PC-3 (cell line): ENCODE results near the gene TEKTIP1. TPM values are rescaled to one million over a fixed set of nuclear protein-coding genes. Genes with fewer than 3 reads are reported as not detected.

Experiments
- ATAC-seq: fragments of 200-7000 bp; cut with Tn5 transposase; 2 replicates; pipeline ENCODE4 v1.9.1; 2020; ENCODE audit warnings: mild to moderate bottlenecking, moderate library complexity
- BruUV-seq: library from RNA; stranded (reverse); fragments of 400-500 nt; replicated peaks from 2 replicates; lab custom pipeline; 2021; lab: Mats Ljungman, UMichigan
- CTCF ChIA-PET: fragments of 300-600 bp; sonication (Branson Sonifier 250); formaldehyde crosslinking; loops from one replicate; lab custom pipeline; 2022; ENCODE audit warnings: antibody characterized with exemption; lab: Charles Lee
- POLR2A ChIA-PET: fragments of 300-600 bp; sonication (Branson Sonifier 250); formaldehyde crosslinking; loops from one replicate; lab custom pipeline; 2022; ENCODE audit warnings: antibody characterized with exemption; ENCODE audit not compliant: unreplicated experiment; lab: Charles Lee
- DNase-seq: peaks from one replicate; pipeline ENCODE4 v3.0.0-alpha.2; 2015
- H2AFZ ChIP-seq: fragments of 300-600 bp; sonication (generic); 2 replicates; pipeline ENCODE4 v1.6.0; 2016; ENCODE audit warnings: antibody characterized with exemption, low read length
- H3F3A ChIP-seq: fragments of 300-600 bp; sonication (generic); one replicate; pipeline ENCODE4 v1.6.0; 2017; ENCODE audit warnings: antibody characterized with exemption, low read length, control low read depth, mild to moderate bottlenecking; ENCODE audit not compliant: unreplicated experiment
- H3K27ac ChIP-seq: fragments of 300-600 bp; sonication (generic); 2 replicates; pipeline ENCODE4 v1.5.1; 2016; ENCODE audit warnings: mild to moderate bottlenecking, low read length
- H3K27me3 ChIP-seq: fragments of 300-600 bp; sonication (generic); 2 replicates; pipeline ENCODE4 v1.6.1; 2016; ENCODE audit warnings: low read length, mixed read lengths
- H3K36me3 ChIP-seq: fragments of 300-600 bp; sonication (generic); 2 replicates; pipeline ENCODE4 v1.6.1; 2016; ENCODE audit warnings: low read depth, mixed run types, low read length, mixed read lengths
- H3K4me1 ChIP-seq: fragments of 300-600 bp; sonication (generic); 2 replicates; pipeline ENCODE4 v1.5.1; 2016; ENCODE audit warnings: low read length; ENCODE audit not compliant: insufficient read depth
- H3K4me2 ChIP-seq: fragments of 300-600 bp; sonication (generic); 2 replicates; pipeline ENCODE4 v1.6.0; 2016; ENCODE audit warnings: low read length
- H3K4me3 ChIP-seq: fragments of 300-600 bp; sonication (generic); 2 replicates; pipeline ENCODE4 v1.5.1; 2016; ENCODE audit warnings: mild to moderate bottlenecking, low read length, mixed read lengths
- H3K79me2 ChIP-seq: fragments of 300-600 bp; sonication (generic); 2 replicates; pipeline ENCODE4 v1.6.1; 2017; ENCODE audit warnings: low read length, mixed read lengths
- H3K9ac ChIP-seq: fragments of 300-600 bp; sonication (generic); 2 replicates; pipeline ENCODE4 v1.6.0; 2016; ENCODE audit warnings: mild to moderate bottlenecking, low read length
- H3K9me2 ChIP-seq: fragments of 300-600 bp; sonication (generic); replicated peaks from 2 replicates; pipeline ENCODE4 v1.6.1; 2016; ENCODE audit warnings: mixed run types, low read length, mixed read lengths
- H3K9me3 ChIP-seq: fragments of 300-600 bp; sonication (generic); 2 replicates; pipeline ENCODE4 v1.6.1; 2016; ENCODE audit warnings: low read length, mixed read lengths
- H4K20me1 ChIP-seq: fragments of 300-600 bp; sonication (generic); 2 replicates; pipeline ENCODE4 v1.6.1; 2016; ENCODE audit warnings: low read length, mixed read lengths
- EZH2 ChIP-seq: fragments of 300-600 bp; sonication (generic); IDR thresholded peaks from one replicate; pipeline ENCODE4 v1.6.1; 2017; ENCODE audit warnings: antibody characterized with exemption, mild to moderate bottlenecking, low read length; ENCODE audit not compliant: unreplicated experiment
- EZH2phosphoT487 ChIP-seq: fragments of 300-600 bp; sonication (generic); IDR thresholded peaks from 2 replicates; pipeline ENCODE4 v1.6.1; 2018; ENCODE audit warnings: mild to moderate bottlenecking, antibody characterized with exemption, low read length, borderline replicate concordance
- intact Hi-C: fragments of 100-400 bp; cut with micrococcal nuclease; formaldehyde crosslinking; loops from 2 replicates; pipeline ENCODE4 v1.9.0; 2023
- total RNA-seq: library from RNA; depleted of rRNA; stranded (reverse); fragments of >200 nt; gene quantifications from 2 replicates; pipeline ENCODE4 v1.2.3, GENCODE V29; 2014
- TF ChIP-seq, protein P1 (sequence below): fragments of 300-600 bp; sonication (generic); conservative IDR thresholded peaks from 2 replicates; pipeline ENCODE4 v1.5.1; 2017; ENCODE audit warnings: antibody characterized with exemption, low read depth, mild to moderate bottlenecking, low read length

Gene TEKTIP1
- total RNA-seq, 1 experiment from 2014 or later, result not detected

DNA sequence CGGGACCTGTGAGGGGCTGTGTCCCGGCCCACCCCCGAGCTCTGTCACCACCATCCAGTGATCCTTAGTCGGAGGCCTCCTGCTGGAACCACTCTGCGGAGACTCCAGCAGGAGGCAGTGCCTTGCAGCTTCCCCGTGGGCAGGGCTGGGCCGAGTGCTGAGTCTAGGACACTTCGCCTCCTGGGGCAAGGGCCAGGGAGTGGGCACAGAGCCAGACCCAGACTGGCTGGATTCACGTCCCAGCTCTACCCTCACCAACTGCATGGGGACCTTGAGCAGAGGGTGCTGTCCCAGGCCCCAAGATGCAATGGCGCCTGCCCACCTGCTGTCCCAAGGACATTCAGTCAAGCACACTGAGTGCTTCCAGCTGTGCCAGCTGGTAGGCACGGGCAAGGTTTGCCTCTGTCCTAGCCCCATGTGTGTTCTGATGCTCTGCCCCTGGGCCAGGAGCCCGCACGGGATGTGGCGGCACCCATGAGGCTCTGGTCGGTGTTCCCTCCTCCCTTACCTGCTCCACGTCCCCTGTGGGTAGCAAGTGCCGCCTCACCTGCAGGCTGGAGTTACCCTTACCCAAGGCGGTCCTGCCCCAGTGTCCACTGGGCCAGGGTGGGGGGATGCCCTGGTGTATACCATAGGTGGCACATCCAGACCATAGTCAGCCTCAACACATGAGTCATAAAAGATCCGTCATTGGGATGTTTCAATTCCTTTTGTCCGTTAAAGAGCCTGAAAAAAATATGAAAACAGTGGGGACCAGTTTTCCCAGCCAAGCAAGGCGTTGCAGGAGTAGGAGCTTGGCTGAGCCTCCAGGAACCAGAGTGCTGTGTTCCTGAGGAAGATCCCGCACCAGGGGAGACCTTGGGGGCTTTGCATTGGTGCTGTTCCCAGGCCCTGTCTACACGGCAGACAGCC, 25.5 kb upstream of the TEKTIP1 start:
- Histone ChIP-seq H3K36me3 (no peaks in the 10 kb centered on the region; the same call in 1 of the 2 replicates), H3K79me2 (peaks cover 100% of the 10 kb centered on the region), H3K9me3 (no peaks in the 10 kb centered on the region), H3K27ac (no peak overlapping the region), H2AFZ (no peak overlapping the region), H3K9me2 (no peaks in the 10 kb centered on the region), H3K4me3 (no peak overlapping the region), H3K27me3 (no peaks in the 10 kb centered on the region), H3K9ac (no peak overlapping the region), H4K20me1 (peaks cover 36% of the 10 kb centered on the region; the same call in 1 of the 2 replicates), H3K4me2 (no peak overlapping the region), H3F3A (no peaks in the 10 kb centered on the region), H3K4me1 (peaks cover 17% of the 10 kb centered on the region)
- DNase-seq (no peak), ATAC-seq (no peak)
- BruUV-seq, result no TSS peak
- POLR2A ChIA-PET, result no interaction called here
- TF ChIP-seq EZH2phosphoT487 (no peak), EZH2 (no peak)
- TF ChIP-seq, protein P1, sequence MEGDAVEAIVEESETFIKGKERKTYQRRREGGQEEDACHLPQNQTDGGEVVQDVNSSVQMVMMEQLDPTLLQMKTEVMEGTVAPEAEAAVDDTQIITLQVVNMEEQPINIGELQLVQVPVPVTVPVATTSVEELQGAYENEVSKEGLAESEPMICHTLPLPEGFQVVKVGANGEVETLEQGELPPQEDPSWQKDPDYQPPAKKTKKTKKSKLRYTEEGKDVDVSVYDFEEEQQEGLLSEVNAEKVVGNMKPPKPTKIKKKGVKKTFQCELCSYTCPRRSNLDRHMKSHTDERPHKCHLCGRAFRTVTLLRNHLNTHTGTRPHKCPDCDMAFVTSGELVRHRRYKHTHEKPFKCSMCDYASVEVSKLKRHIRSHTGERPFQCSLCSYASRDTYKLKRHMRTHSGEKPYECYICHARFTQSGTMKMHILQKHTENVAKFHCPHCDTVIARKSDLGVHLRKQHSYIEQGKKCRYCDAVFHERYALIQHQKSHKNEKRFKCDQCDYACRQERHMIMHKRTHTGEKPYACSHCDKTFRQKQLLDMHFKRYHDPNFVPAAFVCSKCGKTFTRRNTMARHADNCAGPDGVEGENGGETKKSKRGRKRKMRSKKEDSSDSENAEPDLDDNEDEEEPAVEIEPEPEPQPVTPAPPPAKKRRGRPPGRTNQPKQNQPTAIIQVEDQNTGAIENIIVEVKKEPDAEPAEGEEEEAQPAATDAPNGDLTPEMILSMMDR, result no peak
- CTCF ChIA-PET, result no interaction called here
- intact Hi-C loops, result no loop called here

DNA sequence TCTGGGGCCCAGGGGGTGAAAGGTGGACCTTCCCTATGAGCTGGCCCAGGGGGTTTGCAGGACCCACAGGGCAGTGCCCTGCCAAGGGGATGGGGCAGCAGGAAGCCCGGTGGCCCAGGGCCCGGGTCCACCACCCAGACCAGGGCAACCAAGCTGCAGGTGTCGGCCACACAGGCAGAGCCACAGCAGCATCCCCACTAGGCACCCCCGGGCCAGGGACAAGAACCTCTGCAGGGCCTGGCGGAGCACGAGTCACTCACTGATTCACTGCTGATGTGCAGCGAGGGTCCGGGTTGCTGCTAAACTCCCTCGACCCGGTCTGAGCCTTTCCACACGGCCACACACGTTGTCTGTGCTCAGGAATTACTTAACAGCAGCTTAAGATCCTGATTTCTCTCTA, 24.0 kb upstream of the TEKTIP1 start:
- H3F3A ChIP-seq, result no peaks in the 10 kb centered on the region
- no peak overlapping the region for H2AFZ ChIP-seq
- intact Hi-C loops, result no loop called here
- ChIA-PET POLR2A (no interaction called here), CTCF (no interaction called here)
- no peak for TF ChIP-seq EZH2
- TF ChIP-seq EZH2phosphoT487, result no peak
- TF ChIP-seq, protein P1, result no peak
- no peak overlapping the region for H3K4me2 ChIP-seq
- H3K9me2 ChIP-seq, result no peaks in the 10 kb centered on the region
- no peaks in the 10 kb centered on the region for H3K9me3 ChIP-seq
- ATAC-seq (0 out of 2 replicates have a peak, but pooled peaks have one; percentile 27), DNase-seq (no peak)
- no peaks in the 10 kb centered on the region; the same call in 1 of the 2 replicates for H3K36me3 ChIP-seq
- peaks cover 2% of the 10 kb centered on the region for H3K4me1 ChIP-seq
- H3K9ac ChIP-seq, result no peak overlapping the region
- no peak overlapping the region for H3K4me3 ChIP-seq
- no TSS peak for BruUV-seq
- peaks cover 35% of the 10 kb centered on the region; the same call in 1 of the 2 replicates for H4K20me1 ChIP-seq
- H3K79me2 ChIP-seq, result peaks cover 100% of the 10 kb centered on the region
- H3K27me3 ChIP-seq, result no peaks in the 10 kb centered on the region
- H3K27ac ChIP-seq, result no peak overlapping the region
